HG03565 (cell line): Measurements from ENCODE around the gene ANKS3.
A peak's percentile ranks its signal among the peaks of the same experiment; 100 is the strongest.

Experiments
- ATAC-seq: cut with Tn5 transposase; IDR thresholded peaks from one replicate; pipeline ENCODE4 v1.9.1; 2021; ENCODE audit warnings: mild to moderate bottlenecking, moderate library complexity; ENCODE audit not compliant: unreplicated experiment

ANKS3 gene, protein sequence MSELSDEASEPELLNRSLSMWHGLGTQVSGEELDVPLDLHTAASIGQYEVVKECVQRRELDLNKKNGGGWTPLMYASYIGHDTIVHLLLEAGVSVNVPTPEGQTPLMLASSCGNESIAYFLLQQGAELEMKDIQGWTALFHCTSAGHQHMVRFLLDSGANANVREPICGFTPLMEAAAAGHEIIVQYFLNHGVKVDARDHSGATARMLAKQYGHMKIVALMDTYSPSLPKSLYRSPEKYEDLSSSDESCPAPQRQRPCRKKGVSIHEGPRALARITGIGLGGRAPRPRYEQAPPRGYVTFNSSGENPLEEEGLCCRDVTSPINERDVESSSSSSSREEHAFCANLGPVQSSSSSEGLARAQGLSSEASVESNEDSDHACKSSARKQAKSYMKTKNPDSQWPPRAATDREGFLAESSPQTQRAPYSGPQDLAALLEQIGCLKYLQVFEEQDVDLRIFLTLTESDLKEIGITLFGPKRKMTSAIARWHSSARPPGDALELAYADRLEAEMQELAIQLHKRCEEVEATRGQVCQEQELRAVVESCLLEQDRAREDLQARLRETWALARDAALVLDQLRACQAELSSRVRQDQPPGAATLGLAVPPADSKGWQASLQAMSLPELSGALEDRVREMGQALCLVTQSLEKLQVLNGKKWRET

GRCh38 chr16:4734063-4734729 lies at the start of gene ANKS3, which contains the start of gene DNAAF8:
ANKS3 (minus strand) TSS chr16:4734271; CDS start chr16:4730149, 4,122 bp downstream.
DNAAF8 (plus strand) TSS chr16:4734537; CDS start chr16:4736515, 1,978 bp downstream.
- peak; percentile 77 for ATAC-seq

DNA sequence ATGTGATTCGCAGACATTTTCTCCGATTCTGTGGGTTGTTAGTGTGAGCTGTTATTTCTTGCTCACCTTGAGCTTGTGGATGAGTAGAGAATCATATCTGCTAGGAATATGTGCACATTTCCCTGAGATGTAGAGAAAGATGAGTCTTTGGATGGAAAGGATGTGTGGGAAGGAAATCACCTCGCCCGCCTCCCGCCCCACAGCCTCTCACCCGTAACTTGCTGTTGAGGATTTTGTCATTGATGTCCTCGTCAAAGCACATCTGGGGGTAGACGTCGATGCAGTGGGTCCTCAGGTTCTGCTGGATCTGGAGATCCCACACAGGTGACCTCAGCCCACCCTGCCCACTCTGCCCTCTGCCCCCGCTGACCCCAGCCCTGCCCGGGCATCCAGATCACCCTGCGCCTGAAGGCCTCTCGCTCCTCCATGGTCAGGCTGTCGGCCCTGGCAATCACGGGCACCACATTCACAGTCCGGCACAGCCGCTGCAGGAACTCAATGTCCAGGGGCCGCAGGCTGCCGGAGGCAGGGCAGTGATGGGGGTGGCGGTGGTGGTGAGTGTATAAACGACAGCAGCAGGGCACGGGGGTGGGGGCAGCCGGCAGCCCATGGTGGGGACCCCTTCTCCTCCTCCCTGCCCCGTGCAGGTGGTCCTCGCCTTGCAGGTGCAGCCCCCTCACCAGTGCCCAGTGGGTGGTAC lies 49.3 kb upstream of the ANKS3 start:
- no peak for ATAC-seq

- no peak for ATAC-seq
Measured at GRCh38 chr16:4780235-4780634, 46.2 kb upstream of the ANKS3 start.

DNA sequence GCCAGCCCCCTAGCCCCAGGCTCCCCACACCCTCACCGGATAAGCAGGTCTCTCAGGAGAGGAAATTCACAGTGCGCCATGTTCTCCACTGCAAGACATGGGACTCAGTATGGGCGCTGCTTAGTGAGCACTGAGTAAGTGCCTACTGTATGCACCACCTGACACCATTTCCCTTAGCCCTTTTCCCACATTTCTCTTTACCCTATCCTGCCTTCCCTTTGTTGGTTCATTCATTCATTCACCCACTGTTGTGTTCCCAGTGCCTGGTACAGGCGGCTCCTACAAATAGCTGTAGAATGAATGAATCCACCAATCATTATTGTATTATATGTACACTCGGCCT lies 44.0 kb upstream of the ANKS3 start:
- no peak for ATAC-seq

DNA sequence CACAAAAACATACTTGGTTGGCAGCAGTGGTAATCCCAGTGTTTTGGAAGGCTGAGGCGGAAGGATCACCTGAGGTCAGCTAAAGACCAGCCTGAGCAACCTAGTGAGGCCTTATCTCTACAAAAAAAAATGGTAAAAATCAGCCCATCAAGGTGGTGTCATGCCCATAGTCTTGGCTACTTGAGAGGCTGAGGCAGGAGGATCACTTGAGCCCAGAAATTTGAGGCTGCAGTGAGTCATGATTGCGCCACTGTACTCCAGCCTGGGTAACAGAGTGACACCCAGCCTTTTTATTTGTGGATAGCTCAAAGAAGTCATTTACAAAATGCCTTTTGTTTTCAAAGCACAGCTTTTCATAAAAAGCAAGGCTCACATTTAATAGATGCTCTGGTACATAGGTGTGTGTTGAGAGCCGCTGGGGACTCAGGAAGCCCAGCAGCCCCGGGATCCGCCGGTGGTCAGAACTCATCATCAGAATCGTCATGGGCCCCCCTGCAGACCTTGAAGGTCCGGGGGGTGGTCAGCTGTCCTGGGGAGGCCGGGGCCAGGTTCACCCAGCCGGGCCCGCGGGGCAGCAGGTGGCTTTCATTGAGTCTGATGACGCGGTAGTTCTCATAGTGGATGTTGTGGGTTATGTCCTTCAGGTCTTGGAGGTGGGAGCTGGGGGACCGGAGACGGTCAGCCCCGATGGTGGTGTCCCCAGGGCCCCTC lies 43.4 kb upstream of the ANKS3 start:
- no peak for ATAC-seq

- ATAC-seq, result no peak
Measured at GRCh38 chr16:4776141-4776705, 42.2 kb upstream of the ANKS3 start.

DNA sequence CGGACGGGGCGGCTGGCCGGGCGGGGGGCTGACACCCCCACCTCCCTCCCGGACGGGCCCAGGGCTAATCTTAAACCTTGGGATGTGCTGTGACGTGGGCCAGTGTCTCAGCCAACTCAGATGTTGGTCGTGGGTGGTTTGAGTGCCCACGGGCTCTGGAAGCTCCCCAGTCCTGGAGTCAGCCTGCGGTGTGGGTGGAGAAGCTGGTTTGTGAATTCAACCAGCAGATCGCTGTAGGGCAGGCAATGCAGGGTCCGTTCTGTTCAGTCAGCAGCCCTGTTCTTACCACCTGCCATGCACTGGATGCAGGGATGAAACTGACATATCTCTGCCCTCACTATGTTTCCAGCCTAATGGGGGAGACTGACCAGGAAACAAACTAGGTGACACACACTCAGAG lies 40.9 kb upstream of the ANKS3 start:
- ATAC-seq, result no peak

GRCh38 chr16:4772351-4772750 lies 38.3 kb upstream of the ANKS3 start:
- ATAC-seq, result no peak

DNA sequence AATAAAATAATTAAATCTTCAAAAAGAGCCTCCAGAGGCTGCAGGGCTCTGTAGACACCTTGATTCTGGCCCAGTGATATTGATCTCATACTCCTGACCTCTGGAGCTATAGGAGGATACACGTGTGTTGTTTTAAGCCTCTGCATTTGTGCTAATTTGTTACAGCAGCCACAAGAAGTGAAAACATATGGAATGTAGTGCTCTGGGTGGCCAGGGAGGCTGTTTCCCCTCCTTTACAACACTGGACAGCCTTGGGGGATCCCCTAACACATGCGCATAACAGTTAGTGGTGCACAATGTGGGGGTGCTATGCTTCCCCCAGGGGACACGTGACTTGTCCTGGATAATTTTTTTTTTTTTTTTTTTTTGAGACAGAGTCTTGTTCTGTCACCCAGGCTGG lies 37.6 kb upstream of the ANKS3 start:
- ATAC-seq, result no peak

- ATAC-seq, result no peak
Measured at GRCh38 chr16:4769306-4769638, 35.2 kb upstream of the ANKS3 start.

DNA sequence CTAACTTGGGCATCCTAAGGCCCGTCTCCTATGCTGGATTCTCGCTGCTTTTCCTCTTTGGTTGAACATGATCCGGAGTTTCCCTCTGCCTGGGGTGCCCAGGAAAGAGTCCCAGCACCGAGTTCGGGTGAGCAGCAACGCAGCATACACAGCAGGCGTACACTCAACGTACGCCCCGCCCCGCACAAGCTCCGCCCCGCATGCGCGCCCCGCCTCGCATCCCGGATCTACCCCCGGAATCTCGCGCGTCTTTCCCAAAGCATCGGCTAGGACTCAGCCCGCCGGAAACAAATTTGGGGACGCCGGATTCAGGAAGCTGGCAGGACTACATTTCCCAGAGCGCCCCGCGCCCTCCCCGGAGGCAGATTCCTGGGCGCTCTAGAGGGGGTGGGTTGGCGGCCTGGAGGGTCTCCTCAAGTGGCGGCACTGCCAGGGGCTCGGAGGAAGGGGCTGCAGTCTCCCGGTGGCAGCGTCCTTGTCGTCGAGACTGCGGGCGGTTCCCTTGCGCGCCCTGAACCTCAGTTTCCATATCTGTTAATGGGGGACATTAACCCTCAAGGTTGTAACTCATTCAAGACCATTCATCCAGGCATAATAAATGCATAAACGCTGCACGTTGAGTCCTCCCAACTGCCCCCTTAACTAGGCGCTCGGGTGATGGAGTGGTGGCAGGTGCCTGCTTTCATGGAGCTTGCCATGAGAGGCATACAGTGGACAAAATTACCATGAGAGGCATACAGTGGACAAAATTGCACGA lies 34.7 kb upstream of the ANKS3 start:
- ATAC-seq, result peak; percentile 45

DNA sequence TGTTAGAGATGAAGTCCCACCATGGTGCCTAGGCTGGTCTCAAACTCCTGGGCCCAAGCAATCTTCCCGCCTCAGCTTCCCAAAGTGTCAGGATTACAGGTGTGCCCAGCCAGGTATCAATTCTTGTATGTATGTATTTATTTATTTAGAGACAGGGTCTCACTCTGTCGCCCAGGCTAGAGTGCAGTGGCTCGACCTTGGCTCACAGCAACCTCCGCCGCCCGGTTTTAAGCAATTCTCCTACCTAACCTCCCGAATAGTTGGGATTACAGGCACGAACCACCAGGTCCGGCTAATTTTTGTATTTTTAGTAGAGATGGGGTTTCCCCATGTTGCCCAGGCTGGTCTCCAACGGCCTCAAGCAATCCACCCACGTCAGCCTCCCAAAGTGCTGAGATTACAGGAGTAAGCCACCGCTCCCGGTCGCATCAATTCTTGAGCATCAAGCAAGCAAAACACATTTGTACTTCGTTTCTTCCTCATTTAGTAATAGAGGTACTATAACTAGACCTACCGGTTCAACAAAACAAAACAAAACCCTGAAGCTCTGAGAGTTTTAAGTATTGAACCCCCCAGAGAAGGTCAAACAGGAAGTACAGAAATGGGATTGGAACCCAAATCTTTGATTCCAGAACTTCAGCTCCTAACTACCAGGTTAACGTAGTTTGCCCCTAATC lies 33.9 kb upstream of the ANKS3 start:
- ATAC-seq, result no peak

- peak; percentile 83 for ATAC-seq
Measured at GRCh38 chr16:4766875-4767628, 33.0 kb upstream of the ANKS3 start, which contains the start of gene ZNF500. ZNF500 (minus strand) TSS chr16:4767162; CDS start chr16:4765978, 1,184 bp downstream.

GRCh38 chr16:4765511-4766474 lies 31.7 kb upstream of the ANKS3 start:
- ATAC-seq, result no peak

DNA sequence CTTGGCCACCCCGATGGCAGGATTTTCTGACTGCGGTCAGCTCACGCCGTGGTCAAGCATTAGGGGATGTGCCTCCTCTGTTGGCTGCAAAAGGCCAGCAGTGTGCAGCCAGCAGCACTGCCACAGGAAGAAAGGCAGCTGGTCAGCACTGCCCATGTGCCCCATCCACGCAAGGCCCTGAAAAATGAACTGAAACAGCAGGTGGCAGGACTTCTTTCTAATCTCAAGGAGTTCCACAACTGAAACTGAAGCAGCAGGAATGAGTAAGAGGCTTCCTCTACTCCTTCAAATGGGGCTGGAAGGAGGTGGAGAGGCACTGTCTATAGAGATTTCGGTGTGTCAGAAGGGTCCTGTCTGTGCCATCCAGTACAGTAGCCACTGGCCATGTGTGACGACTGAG lies 29.7 kb upstream of the ANKS3 start:
- ATAC-seq, result no peak

DNA sequence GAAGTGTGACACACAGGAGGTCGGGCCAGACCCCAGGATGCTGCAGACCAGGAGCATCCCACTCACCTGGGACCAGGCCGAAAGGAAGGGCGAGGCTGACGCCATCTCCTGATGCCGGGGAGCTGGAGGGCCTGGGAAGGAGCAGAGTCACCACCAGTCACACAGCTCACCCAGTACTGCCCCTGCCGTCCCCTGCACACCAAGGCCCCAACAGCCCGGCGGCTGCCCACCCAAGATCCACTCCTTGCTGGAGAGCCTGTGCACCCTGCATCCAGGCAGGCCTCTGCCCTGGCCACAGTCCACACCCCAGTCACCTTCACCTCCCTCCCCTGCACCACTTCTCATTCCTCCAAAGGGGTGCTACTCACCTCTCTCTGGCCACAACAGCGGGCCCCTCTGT lies 28.1 kb upstream of the ANKS3 start:
- ATAC-seq, result no peak

DNA sequence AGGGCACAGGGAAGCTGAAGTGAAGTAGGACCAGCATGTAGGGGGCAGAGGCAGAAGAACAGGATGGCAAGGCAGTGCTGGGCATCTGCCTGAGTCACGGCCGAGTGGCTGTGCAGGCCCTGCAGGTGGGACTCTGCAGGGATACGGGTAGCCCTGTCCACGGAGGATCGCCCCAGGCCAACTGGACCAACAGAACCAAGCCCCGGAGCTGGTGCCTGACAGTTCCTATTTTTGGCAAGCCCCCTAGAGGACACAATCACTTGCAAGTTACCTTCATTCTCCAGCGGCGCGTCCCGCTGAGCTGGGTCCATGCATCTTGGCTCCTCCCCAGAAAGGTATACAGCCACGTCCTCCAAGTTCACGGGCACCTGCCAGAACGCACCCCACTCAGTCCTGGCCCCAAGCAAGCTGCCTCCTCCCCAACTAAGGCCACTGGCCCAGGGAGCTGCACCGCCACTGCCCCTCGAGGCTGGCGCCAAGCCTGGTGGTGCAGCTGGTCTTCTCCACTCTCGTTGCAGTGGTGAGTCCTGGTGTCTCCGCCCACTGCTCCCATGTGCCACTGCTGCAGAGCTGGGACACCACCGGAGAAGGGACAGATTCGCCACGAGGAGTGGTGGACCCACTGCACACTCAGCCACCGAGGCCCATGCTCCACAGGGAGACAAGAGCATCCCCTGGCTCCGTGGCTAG lies 26.3 kb upstream of the ANKS3 start:
- ATAC-seq, result no peak
